ENCODE data around the gene TRIM32. TPM values are rescaled to one million over a fixed set of nuclear protein-coding genes. Genes with fewer than 3 reads are reported as not detected.

The TRIM32 gene
- polyA plus RNA-seq, 3 donors = 21.5 to 23.8 (median 21.9) TPM

DNA sequence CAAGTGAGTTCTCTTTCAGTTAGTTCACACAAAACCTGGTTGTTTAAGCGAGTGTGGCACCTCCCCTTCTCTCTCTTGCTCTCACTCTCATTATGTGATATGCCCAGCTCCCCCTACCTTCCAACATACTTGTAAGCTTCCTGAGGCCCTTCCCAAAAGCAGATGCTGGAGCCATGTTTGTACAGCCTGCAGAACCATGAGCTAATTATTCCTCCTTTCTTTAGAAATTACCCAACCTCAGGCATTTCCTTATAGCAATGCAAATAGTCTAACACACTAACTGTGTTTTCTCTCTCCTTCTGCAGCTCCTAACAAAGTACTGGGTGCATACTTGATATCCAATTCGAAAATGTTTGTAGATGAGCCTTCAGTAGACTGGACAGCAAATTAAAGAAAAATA lies 62.7 kb downstream of the TRIM32 start:
- no peak for DNase-seq (ENCODE audit: low read depth in 3 of 3, low spot score in 2 of 3)

DNA sequence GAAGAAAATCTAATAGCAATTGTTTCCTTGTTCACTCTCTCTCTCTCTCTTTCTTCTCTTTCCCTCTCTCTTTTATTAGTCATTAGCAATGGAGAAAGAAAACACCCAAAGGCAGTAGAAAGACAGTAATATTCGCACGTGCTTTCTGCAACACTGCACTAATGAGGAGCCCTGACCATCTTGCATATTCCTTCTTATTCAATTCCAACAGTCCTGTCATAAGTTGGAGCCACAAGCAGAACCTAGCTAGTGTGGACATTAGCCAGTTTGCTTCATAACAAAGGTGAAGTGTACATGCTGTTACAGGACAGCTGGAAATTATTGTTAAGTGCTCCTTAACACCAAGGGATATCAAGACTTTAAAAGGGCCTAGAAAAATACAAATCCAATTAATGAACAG lies 63.4 kb downstream of the TRIM32 start:
- DNase-seq (ENCODE audit: low read depth in 3 of 3, low spot score in 2 of 3) = no peak
